GM04503 (cell line): ENCODE results near the gene EDC4.

Experiments
- DNase-seq: peaks from one replicate; pipeline ENCODE4 v3.0.0-alpha.2; 2012; ENCODE audit warnings: low read depth

EDC4 gene

GRCh38 chr16:67878232-67878631, 5.4 kb downstream of the EDC4 start:
- DNase-seq = no peak

DNA sequence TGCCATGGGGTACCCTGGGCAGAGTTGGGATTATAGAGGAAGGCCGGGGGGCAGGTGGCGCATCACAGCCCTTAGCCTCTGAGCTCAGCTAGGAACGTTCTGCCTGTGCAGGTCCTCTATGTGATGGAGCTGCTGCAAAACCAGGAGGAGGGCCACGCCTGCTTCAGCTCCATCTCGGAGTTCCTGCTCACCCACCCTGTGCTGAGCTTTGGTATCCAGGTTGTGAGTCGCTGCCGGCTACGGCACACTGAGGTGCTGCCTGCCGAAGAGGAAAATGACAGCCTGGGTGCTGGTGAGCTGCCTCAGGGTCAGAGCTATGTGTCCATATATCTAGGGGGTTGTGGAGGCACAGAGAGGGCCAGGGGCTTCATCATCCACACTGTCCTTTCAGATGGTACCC, 6.0 kb downstream of the EDC4 start:
- no peak for DNase-seq

DNA sequence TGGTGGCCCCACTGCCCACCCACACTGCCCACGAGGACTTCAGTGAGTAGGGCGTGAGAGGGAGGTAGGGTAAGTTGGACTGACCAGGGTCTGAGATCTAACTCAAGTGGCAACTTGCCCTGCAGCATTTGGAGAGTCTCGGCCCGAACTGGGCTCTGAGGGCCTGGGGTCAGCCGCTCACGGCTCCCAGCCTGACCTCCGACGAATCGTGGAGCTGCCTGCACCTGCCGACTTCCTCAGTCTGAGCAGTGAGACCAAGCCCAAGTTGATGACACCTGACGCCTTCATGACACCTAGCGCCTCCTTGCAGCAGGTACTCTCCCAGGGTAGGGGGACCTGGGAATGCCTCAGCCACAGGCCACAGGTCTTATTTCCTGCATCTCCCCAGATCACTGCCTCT, 6.6 kb downstream of the EDC4 start:
- no peak for DNase-seq

GRCh38 chr16:67879936-67880335, 7.1 kb downstream of the EDC4 start:
- no peak for DNase-seq

DNA sequence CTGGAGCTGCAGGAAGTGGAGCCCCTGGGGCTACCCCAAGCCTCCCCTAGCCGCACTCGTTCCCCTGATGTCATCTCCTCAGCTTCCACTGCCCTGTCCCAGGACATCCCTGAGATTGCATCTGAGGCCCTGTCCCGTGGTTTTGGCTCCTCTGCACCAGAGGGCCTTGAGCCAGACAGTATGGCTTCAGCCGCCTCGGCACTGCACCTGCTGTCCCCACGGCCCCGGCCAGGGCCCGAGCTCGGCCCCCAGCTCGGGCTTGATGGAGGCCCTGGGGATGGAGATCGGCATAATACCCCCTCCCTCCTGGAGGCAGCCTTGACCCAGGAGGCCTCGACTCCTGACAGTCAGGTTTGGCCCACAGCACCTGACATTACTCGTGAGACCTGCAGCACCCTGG, 7.7 kb downstream of the EDC4 start:
- DNase-seq = no peak

DNA sequence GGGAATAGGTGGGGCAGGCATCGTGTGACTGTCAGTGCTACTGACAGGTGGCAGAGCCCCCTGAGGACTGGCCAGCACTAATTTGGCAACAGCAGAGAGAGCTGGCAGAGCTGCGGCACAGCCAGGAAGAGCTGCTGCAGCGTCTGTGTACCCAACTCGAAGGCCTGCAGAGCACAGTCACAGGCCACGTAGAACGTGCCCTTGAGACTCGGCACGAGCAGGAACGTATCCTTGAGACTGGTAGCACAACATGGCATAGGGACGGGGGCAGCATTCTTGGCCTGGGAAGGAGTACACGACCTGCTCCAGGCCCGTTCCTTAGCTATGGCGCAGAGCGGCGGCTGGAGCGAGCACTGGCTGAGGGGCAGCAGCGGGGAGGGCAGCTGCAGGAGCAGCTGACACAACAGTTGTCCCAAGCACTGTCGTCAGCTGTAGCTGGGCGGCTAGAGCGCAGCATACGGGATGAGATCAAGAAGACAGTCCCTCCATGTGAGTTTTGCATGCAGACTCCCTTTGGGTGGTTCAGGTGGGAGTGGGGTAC, 8.8 kb downstream of the EDC4 start:
- no peak for DNase-seq

DNA sequence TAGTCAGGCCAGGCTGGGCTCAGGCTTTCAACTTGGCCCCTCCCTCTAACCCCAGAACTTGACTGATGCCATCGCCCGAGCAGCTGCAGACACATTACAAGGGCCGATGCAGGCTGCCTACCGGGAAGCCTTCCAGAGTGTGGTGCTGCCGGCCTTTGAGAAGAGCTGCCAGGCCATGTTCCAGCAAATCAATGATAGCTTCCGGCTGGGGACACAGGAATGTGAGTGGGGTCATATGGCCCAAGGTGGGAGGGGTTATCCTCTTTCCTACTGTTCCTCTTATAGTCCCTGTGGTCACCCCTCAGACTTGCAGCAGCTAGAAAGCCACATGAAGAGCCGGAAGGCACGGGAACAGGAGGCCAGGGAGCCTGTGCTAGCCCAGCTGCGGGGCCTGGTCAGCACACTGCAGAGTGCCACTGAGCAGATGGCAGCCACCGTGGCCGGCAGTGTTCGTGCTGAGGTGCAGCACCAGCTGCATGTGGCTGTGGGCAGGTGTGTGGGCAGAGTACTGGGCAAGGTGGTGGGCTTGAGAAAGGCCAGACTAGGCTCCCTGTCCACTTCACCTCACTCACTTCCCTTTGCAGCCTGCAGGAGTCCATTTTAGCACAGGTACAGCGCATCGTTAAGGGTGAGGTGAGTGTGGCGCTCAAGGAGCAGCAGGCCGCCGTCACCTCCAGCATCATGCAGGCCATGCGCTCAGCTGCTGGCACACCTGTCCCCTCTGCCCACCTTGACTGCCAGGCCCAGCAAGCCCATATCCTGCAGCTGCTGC, 9.7 kb downstream of the EDC4 start:
- DNase-seq = no peak

GRCh38 chr16:67883146-67883871, 10.5 kb downstream of the EDC4 start:
- DNase-seq = no peak

GRCh38 chr16:67883872-67884261, 11.0 kb downstream of the EDC4 start:
- no peak for DNase-seq

DNA sequence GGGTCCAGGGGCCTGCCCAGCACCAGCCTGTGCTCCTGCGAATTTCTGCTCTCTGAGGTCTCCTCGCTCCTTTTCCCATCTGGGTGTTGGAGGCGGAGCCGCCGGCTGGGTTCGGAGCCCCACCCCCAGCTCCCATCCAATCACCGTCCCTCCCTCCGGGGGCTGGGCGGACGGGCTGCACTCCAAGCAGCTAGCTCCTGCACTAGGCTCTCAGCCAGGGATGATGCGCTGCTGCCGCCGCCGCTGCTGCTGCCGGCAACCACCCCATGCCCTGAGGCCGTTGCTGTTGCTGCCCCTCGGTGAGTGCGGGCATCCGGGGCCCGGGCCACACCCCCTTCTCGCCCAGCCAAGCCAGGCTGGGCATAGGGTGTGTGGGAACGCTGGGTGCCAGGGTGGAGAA, 11.8 kb downstream of the EDC4 start, which contains the start of gene NRN1L:
Gene NRN1L, plus strand, starts transcription at position 202 of the 400 bp plus-strand sequence. Its CDS starts 19 bp downstream, at position 221.
- DNase-seq = no peak

- DNase-seq = no peak
Observed at GRCh38 chr16:67885545-67885944, 12.7 kb downstream of the EDC4 start.

DNA sequence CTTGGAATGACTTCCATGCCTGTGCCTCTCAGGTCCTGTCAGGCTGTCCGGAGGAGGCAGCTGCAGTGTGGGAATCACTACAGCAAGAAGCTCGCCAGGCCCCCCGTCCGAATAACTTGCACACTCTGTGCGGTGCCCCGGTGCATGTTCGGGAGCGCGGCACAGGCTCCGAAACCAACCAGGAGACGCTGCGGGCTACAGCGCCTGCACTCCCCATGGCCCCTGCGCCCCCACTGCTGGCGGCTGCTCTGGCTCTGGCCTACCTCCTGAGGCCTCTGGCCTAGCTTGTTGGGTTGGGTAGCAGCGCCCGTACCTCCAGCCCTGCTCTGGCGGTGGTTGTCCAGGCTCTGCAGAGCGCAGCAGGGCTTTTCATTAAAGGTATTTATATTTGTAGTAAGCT, 13.1 kb downstream of the EDC4 start:
- DNase-seq = no peak

- no peak for DNase-seq
Observed at GRCh38 chr16:67886387-67886786, 13.5 kb downstream of the EDC4 start.

GRCh38 chr16:67888331-67888730, 15.5 kb downstream of the EDC4 start:
- no peak for DNase-seq

GRCh38 chr16:67892375-67892774, 19.5 kb downstream of the EDC4 start:
- DNase-seq = no peak

GRCh38 chr16:67892899-67893742, 20.3 kb downstream of the EDC4 start, which contains the start of gene PSKH1:
TSS of gene PSKH1 (plus strand) at chr16:67893254. CDS start at chr16:67908750, 15,496 bp downstream.
- no peak for DNase-seq

- no peak for DNase-seq
Observed at GRCh38 chr16:67893743-67894399, 21.0 kb downstream of the EDC4 start.

- no peak for DNase-seq
Observed at GRCh38 chr16:67897231-67897630, 24.4 kb downstream of the EDC4 start.

DNA sequence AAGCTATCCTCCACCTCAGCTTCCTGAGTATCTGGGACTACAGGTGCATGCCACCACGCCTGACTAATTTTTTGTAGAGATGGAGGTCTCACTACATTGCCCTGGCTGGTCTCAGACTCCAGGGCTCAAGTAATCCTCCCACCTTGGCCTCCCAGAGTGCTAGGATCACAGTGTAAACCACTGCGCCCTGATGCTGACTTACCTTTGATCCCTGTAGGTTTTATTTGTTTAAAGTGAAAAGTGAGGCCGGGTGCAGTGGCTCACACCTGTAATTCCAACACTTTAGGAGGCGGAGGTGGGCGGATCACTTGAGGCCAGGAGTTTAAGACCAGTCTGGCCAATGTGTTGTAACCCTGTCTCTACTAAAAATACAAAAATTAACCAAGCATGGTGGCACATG, 28.9 kb downstream of the EDC4 start:
- no peak for DNase-seq

GRCh38 chr16:67902831-67903230, 30.0 kb downstream of the EDC4 start:
- no peak for DNase-seq

DNA sequence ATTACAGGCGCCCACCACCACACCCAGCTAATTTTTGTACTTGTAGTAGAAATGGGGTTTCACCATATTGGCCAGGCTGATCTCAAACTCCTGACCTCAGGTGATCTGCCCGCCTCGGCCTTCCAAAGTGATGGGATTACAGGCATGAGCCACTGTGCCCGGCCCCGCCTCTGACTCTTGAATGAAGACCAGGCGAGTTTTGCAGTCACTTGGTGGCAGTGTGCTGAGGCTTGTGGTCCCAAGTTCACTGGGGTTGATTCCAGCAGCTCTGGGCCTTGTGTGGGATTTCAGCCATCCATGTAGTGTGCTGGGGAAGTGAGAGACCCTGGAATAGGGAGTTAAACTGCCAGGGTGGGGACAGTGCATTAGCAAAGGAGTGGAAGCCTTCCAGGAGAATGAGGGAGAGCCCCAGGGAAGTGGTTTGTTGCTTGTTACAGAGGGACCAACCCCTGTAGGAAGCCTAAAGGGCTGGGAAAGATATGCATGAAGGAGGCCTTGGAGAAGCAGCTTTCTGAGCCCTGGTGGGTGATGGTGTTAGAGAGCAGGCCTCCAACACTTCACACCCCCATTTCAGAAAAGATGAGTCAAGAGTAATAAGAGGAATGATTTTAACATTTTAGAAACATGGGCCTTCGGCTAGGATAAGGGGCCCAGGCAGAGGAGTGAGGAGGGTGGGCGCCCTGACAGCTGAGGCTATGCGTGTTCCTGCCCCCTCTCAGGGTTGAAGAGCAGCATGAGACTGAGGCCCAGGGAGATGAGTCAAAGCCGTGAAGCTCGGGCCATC, 34.7 kb downstream of the EDC4 start:
- DNase-seq = no peak
